Stimulated activated CD4-positive, alpha-beta T cell treated with anti-CD3 and anti-CD28 coated beads, Interleukin-4, amount 100 ng/mL, for 48 hours (primary cell): Measurements from ENCODE around the gene LOXL1.

Source experiments
- DNase-seq, 2 donors: peaks; one replicate each; pipeline ENCODE4 v3.0.0-alpha.2; 2020; ENCODE audit warnings: low read depth in 2 of 2

LOXL1 gene, protein sequence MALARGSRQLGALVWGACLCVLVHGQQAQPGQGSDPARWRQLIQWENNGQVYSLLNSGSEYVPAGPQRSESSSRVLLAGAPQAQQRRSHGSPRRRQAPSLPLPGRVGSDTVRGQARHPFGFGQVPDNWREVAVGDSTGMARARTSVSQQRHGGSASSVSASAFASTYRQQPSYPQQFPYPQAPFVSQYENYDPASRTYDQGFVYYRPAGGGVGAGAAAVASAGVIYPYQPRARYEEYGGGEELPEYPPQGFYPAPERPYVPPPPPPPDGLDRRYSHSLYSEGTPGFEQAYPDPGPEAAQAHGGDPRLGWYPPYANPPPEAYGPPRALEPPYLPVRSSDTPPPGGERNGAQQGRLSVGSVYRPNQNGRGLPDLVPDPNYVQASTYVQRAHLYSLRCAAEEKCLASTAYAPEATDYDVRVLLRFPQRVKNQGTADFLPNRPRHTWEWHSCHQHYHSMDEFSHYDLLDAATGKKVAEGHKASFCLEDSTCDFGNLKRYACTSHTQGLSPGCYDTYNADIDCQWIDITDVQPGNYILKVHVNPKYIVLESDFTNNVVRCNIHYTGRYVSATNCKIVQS

GRCh38 chr15:73926219-73927002 lies at the start of gene LOXL1:
TSS of gene LOXL1 (plus strand) at chr15:73926462. CDS start at chr15:73926784, 322 bp downstream.
- no peak for DNase-seq

DNA sequence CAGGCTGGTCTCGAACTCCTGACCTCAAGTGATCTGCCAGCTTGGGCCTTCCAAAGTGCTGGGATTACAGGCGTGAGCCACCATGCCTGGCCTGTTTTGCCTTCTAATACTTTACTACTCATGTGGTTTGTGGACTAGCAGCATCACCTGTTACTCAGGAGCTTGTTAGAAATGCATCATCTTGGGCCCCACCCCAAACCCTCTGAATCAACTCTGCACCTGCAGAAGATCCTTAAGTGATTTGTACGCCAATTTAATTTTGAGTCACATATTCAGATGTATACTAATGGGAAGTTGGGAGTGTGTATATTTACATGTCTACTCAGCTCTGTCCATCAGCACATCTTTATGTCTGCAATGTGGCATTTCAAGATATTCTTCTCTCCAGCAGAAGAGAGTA lies 46.8 kb upstream of the LOXL1 start:
- no peak for DNase-seq

DNA sequence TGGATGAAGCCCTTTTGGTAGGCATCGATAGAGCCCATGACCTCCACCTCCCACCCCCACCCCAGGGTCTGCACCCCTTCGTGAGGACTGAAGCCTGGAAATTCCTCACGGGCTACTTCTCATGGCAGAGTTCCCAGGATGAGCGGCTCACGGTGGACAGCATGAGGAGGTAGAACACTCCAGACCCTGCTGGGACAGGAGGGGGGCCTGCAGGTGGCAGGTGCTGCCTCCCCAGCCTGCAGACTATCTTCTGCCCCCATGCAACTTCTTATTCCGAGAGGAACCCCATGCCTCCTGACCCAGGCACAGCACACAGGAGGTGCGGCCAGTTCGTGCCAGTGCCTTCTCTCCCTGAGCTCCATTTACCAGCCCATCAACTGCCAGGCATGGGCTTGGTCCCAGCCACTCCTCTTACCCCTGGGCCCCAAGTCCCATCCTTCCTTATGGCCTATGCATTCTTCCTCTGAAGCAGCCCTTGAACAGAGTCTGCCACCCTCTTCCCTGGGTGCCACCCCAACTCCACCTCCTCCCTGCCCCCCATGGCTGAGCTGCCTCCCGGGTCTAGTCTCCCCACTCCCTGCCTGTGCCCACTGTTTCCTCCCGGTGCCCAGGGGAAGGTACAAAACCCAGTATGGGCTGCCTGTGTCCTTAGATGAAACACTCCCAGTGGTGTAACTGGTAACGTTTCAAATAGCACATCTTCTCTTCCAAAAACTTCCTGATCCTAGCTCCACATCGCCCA lies 44.5 kb upstream of the LOXL1 start:
- DNase-seq = no peak

DNA sequence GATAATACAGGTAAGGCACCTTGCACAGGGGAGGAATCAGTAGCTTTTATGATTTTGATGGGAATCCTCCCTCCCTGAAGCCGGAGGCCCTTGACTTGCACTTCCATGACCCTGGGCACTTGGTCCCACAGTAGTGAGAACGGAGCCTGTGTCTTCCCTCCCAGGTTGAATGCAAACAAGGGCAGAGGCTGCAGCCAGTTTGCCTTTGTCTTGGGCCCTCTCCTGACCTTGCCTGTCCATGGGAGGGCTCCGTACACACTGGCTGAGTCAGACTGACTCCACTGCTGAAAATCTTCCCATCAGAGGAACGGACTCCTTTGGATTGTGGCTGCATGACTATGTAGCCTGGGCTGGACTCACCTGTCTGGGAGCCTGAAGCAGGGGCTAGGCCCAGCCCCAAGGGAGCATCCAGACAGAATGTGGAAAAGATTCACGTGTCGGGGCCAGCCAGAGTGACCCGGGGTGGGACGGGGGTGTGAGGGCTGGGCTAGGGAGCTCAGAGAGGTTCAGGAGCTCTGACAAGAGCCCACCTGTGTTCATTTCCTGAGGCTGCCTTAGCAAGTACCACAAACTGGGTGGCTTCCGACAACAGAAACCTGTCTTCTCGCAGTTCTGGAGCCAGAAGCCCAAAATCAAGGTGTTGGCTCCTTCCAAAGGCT lies 43.4 kb upstream of the LOXL1 start:
- DNase-seq = no peak

DNA sequence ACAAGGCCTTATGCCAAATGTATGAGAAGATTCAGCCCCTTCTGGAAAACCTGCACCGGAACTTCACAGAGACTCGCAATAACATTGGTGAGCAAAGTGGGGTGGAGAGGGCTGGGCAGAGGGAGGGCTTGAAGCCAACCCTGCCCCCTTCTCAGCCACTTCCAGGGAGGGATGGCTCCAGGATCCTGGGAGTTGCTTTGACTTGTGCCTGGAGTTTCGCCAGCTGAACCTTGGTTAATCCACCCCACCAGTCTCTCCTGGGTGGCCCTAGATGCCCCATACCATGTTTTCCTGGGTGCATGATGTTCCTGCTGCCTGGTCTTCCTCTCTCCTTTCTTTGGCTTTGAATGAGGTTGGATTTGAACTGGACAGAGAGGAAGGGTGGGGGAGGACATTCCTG lies 42.1 kb upstream of the LOXL1 start:
- DNase-seq = no peak

DNA sequence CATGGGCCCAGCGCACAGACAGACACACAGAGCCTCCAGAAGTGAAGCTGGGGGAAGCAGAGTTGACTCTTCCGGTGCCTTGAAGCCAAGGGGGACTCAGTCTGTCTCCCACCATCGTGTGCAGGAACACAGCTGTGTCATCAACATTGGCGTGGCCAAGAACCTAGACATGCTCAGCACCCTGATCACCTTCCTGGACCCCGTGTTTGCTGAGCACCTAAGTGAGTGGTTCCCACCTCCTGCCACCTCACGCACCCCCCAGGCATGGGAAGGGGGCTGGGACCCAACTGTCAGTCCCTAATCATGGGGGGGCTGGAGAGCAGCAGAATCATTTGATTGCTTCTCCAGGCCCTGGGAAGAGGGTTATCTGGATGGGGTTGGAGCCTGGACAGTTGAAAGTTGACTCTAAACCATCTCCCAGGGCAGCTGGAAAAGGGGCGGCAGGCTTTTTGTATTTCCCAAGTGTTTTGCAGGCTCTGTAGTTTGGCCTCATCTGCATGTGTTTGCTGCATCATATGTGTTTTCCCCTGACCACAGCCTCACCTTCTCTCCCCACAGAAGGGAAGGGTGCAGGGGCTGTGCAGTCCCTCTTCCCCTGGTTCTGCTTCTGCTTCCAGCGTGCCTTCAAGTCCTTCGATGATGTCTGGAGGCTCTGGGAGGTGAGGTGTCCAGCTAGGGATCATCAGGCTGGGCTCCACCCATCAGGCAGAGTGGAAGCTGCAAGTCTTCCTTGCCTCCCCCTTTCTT lies 40.1 kb upstream of the LOXL1 start:
- DNase-seq = no peak

GRCh38 chr15:73886717-73887345 lies 39.4 kb upstream of the LOXL1 start:
- no peak for DNase-seq

GRCh38 chr15:73887481-73887880 lies 38.8 kb upstream of the LOXL1 start:
- DNase-seq = no peak

DNA sequence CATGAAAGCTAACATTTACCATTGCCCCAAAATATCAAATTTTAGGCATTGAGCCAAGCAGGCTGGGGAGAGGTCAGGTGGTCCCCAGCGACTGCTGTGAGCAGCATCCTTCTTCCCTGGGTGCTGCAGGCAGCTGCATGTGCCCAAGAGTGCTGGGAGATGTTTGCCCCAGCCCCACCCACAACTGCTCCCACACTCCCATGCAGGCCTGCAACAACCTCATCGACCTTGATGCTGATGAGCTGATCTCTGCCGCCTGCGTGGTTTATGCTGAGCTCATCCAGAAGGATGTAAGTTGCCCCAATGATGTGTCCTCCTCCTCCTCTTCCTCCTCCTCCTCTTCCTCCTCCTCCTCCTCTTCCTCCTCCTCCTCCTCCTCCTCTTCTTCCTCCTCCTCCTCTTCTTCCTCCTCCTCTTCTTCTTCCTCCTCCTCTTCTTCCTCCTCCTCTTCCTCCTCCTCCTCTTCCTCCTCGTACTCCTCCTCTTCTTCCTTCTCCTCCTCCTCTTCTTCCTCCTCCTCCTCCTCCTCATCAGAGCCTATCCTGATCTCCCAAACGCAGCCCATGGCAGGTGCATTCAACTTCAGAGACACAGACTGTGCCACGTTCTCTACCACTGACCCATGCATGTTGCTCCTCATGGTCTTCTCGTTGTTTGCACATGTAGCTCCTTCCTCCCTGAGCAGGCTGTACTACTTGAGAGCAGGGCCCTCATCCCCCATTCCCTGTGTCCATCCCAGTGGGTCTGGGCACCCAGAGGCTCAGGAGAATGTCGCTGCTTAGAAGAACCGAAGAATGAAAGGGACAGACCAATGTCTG lies 37.8 kb upstream of the LOXL1 start:
- DNase-seq = no peak

- no peak for DNase-seq
Measured at GRCh38 chr15:73889053-73889761, 37.1 kb upstream of the LOXL1 start.

- no peak for DNase-seq
Measured at GRCh38 chr15:73889762-73890124, 36.5 kb upstream of the LOXL1 start.

GRCh38 chr15:73891328-73892315 lies 34.6 kb upstream of the LOXL1 start:
- no peak for DNase-seq

DNA sequence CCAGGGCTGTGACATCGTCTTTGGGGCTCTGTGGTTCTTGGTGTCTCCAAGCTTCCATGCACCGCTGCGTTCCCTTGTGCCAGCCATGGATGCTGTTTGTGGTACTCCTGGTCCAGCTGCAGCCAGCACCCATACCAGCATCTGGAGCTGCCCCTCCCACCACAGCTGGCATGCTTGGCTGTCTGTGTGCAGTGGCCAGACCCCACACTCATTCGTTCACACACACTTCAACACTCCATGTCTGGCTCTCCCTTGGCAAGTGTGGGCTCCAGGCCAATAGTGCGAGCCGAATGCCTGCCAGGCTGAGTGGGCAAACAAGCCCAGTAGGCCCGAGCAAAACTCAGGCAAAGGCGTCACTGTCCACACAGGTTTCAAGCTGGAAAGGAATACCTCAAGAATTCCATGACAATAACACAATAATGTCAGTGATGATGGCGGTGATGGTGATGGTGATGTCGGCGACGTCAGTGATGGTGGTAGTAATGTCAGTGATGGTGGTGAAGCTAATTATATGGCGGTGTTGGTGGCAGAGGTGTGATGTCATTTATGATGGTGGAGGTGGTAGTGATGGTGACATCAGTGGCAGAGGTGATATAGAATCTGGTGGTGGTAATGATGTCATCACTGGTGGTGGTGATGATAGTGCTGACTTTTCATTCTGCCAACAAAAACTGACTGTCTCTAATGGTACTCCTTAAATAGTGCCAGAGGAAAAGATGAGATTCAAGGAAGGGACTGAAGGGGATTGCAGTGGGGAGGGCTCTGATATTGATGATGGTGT lies 33.6 kb upstream of the LOXL1 start:
- no peak for DNase-seq

GRCh38 chr15:73894133-73894814 lies 32.0 kb upstream of the LOXL1 start:
- DNase-seq = no peak

GRCh38 chr15:73897441-73898261 lies 28.6 kb upstream of the LOXL1 start:
- DNase-seq = peak; percentile 53
